GM12874 (cell line): Measurements from ENCODE around the gene RWDD4.

Experiments used
- TF ChIP-seq, protein P1 (sequence below): IDR thresholded peaks from 2 replicates; pipeline ENCODE4 v1.5.1; 2011; ENCODE audit warnings: low read depth, mild to moderate bottlenecking, control low read depth, low read length, moderate library complexity; ENCODE audit not compliant: insufficient read depth

Gene RWDD4

DNA sequence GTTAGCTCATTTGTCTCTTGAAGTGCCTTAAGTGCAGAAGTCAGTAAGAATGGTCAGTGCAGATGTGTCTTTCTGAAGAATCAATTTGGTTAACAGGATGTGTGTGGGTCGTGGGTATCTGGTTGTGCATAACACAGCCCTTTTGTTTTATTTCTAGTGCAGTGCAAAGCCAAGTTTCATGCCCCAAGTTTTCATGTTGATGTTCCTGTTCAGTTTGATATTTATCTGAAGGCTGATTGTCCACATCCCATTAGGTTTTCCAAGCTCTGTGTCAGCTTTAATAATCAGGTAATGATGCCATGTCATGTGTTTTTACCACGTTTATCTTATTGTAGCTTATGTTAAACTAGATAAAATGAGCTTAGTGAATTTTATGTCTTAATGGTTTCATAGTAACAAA, 27.5 kb upstream of the RWDD4 start:
- TF ChIP-seq, protein P1, sequence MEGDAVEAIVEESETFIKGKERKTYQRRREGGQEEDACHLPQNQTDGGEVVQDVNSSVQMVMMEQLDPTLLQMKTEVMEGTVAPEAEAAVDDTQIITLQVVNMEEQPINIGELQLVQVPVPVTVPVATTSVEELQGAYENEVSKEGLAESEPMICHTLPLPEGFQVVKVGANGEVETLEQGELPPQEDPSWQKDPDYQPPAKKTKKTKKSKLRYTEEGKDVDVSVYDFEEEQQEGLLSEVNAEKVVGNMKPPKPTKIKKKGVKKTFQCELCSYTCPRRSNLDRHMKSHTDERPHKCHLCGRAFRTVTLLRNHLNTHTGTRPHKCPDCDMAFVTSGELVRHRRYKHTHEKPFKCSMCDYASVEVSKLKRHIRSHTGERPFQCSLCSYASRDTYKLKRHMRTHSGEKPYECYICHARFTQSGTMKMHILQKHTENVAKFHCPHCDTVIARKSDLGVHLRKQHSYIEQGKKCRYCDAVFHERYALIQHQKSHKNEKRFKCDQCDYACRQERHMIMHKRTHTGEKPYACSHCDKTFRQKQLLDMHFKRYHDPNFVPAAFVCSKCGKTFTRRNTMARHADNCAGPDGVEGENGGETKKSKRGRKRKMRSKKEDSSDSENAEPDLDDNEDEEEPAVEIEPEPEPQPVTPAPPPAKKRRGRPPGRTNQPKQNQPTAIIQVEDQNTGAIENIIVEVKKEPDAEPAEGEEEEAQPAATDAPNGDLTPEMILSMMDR, result no peak

DNA sequence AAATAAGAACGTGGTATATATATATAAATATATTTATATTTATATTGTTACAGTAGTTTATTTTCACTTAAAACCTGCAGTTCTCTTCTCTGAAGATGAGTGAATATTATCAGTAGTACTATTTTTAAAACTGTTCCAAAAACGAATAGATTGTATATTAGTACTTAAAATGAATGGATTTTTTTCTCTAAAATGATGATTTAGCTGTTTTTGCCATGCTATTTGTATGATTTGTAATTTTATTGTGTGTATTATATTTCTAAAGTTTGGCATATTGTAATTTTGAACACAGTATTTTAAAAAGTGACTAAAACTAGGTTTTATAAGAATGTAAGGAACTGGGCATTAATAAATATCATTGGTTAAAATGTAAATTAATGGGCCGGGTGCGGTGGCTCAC, 22.1 kb upstream of the RWDD4 start:
- TF ChIP-seq, protein P1, result no peak

DNA sequence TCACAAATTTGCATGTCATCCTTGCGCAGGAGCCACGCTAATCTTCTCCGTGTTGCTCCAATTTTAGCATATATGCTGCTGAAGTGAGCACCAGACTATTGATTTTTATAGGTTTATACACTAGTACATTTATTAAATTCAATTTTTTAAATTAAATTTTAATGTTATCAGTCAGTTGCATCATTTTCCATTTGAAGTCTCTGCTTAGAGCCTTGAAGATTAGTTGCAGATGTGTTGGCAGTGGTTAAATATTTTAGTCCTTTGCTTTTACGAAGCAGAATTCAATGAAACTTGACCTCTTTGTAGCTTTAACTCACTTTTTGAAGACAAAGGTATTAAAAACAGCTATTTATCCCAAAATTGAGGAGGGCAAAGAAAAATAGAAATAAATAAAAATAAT, 16.6 kb upstream of the RWDD4 start:
- TF ChIP-seq, protein P1, result no peak

DNA sequence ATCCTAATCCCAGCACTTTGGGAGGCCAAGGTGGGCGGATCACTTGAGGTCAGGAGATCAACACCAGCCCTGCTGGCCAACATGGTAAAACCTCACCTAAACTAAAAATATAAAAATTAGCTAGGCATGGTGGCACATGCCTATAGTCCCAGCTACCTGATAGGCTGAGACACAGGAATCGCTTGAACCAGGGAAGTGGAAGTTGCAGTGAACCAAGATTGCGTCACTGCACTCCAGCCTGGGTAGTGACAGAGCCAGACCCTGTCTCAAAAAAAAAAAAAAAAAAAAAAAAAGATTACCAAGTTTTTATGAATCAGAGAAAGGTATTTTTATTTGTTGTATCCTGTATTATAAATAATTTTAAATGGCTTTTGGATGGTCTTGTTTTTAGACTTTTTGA, 15.2 kb upstream of the RWDD4 start:
- TF ChIP-seq, protein P1, result no peak

DNA sequence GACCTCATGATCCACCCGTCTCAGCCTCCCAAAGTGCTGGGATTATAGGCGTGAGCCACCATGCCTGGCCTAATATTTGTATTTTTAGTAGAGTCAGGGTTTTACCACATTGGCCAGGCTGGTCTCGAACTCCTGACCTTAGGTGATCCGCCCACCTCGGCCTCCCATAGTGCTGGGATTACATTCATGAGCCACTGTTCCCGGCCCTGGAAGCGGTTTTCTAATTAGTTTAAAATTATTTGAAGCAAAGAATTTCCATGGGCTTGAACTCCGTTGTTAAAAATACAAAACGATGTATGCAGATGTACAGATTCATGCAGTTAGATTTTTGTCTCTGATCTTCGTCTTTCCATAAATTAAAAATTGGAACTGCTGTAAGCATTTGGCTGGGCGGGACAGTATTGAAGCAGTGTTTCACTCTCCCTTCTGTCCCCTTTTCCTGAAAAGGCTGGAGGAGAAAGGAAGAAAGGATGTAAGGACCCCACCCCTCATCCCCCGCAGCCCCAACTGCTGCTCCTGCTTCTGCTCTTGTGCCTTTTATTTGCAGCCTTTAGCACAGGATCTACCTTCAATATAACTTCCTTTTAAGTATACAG, 12.1 kb upstream of the RWDD4 start:
- TF ChIP-seq, protein P1, result no peak

DNA sequence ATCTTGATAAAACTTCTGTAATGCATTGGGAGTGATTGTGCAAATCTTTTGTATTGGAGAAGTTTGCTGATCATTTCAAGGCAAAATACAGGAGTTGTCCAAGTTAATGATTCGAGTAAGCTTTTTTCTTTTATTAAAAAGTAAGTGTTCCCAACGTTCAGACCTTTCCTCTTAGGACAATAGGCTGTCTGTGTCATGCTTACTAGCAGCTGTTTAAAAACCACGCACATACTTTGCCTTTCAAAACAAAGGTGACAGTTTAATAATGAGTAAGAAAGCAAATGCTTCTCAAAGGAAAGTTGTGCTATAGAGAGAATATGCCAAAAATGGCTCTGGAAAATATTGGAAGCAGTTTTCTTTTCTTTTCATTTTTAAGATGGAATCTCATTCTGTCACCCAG, 11.3 kb upstream of the RWDD4 start:
- TF ChIP-seq, protein P1, result no peak

DNA sequence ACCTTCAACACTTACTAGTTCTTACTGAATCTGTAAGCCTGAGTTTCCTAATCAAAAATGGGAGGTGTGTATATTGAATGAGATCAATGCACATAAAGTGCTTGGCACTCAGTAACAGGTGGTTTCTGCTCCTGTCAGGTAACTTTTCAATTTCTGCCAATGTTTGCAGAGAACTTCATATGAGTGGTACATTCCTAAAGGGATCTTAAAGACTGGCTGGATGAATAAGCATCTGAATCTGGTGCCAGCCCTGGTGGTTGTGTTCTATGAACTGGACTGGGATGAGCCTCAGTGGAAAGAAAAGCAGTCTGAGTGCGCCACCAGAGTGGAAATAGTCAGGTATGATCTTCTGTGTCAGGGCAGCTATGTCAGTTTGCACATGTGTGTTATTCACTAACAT, 7.1 kb upstream of the RWDD4 start:
- TF ChIP-seq, protein P1, result no peak
